Right lobe of liver (tissue), 4 donors: ENCODE data around the gene BCAM.

Experiments
- CTCF ChIP-seq, 4 donors: fragments of 200-600 bp in 3 of 4; fragments of 450-650 bp in 1 of 4; IDR thresholded peaks; one replicate each; pipeline versions ENCODE4 v1.5.1 to v1.8.0; 2016 to 2022; ENCODE audit warnings: antibody characterized with exemption in 4 of 4, mild to moderate bottlenecking in 2 of 4
- POLR2A ChIP-seq: fragments of 450-650 bp; IDR thresholded peaks from one replicate; pipeline ENCODE4 v1.6.1; 2017; ENCODE audit warnings: antibody characterized with exemption, mild to moderate bottlenecking
- donor health status: DM: no; HTN: no; CAD: no.
- donor health status: DM: no; HTN: no; CAD: no.
- donor health status: DM: no; HTN: yes; CAD: no.

- TF ChIP-seq CTCF (IDR thresholded peaks at IDR 0.05) (no peak), POLR2A (no peak)
Observed at GRCh38 chr19:44765033-44765948, 43.6 kb upstream of the BCAM start.
